HCT116 (cell line): ENCODE results near the gene TRMT2A. TPM values are rescaled to one million over a fixed set of nuclear protein-coding genes. Genes with fewer than 3 reads are reported as not detected.

Experiments
- ATAC-seq: fragments of 200-7000 bp; cut with Tn5 transposase; 2 replicates; pipeline ENCODE4 v1.9.1; 2020; ENCODE audit warnings: mild to moderate bottlenecking, moderate library complexity
- BruUV-seq: library from RNA; stranded (reverse); fragments of 400-500 nt; replicated peaks from 2 replicates; lab custom pipeline; 2021; lab: Mats Ljungman, UMichigan
- CTCF ChIA-PET: fragments of 300-600 bp; sonication (Branson Sonifier 250); formaldehyde crosslinking; loops from one replicate; lab custom pipeline; 2021; ENCODE audit warnings: antibody characterized with exemption; lab: Charles Lee
- POLR2A ChIA-PET: fragments of 300-600, 350-600 bp; sonication (Branson Sonifier 250); formaldehyde crosslinking; loops from one replicate; lab custom pipeline; 2021; ENCODE audit warnings: antibody characterized with exemption; lab: Charles Lee
- RAD21 ChIA-PET, 2 experiments: fragments of 300-600 bp; sonication (Branson Sonifier 250); formaldehyde crosslinking; loops; one replicate each; lab custom pipeline; 2023; ENCODE audit warnings: low total read pairs in 2 of 2; ENCODE audit not compliant: uncharacterized antibody in 2 of 2, unreplicated experiment in 2 of 2, low non-redundant PET in 1 of 2; lab: Charles Lee
- DNase-seq: peaks from one replicate; pipeline ENCODE4 v3.0.0-alpha.2; 2010; ENCODE audit warnings: low read depth, low spot score
- H2AFZ ChIP-seq: fragments of 200-600 bp; shearing (Covaris generic), sonication (generic); 2 replicates; pipeline ENCODE4 v1.6.1; 2017; ENCODE audit warnings: low read depth, mixed run types, mixed read lengths, antibody characterized with exemption, low read length; ENCODE audit not compliant: poor library complexity, severe bottlenecking
- H3K27ac ChIP-seq: 2 replicates; pipeline ENCODE4 v1.5.1; 2012; ENCODE audit warnings: low read depth, low read length
- H3K27me3 ChIP-seq: fragments of 200-600 bp; sonication (generic); 2 replicates; pipeline ENCODE4 v1.6.1; 2016; ENCODE audit warnings: mixed run types, low read length, mixed read lengths; ENCODE audit not compliant: insufficient read depth
- H3K36me3 ChIP-seq, 2 experiments: fragments of 200-500 bp in 1 of 2; fragments of 200-600 bp in 1 of 2; sonication (Bioruptor generic) in 1 of 2; sonication (generic) in 1 of 2; 2 replicates each; pipeline versions ENCODE4 v1.5.1 to v1.6.1; 2014 to 2016; ENCODE audit warnings: low read length in 2 of 2, inconsistent platforms in 1 of 2, mixed read lengths in 1 of 2, mixed run types in 1 of 2; ENCODE audit not compliant: insufficient read depth in 2 of 2, control insufficient read depth in 1 of 2
- H3K4me1 ChIP-seq, 2 experiments: fragments of 200-600 bp in 1 of 2; sonication (generic) in 1 of 2; 2 replicates each; pipeline versions ENCODE4 v1.5.1 to v1.6.1; 2012 to 2017; ENCODE audit warnings: low read length in 2 of 2, inconsistent platforms in 1 of 2, mild to moderate bottlenecking in 1 of 2, mixed read lengths in 1 of 2, mixed run types in 1 of 2, moderate library complexity in 1 of 2; ENCODE audit not compliant: insufficient read depth in 2 of 2, control insufficient read depth in 1 of 2
- H3K4me2 ChIP-seq: fragments of 200-600 bp; sonication (generic); 2 replicates; pipeline ENCODE4 v1.6.1; 2017; ENCODE audit warnings: mixed run types, low read length, mixed read lengths
- H3K4me3 ChIP-seq, 2 experiments: fragments of 200-600 bp in 1 of 2; sonication (generic) in 1 of 2; replicated peaks in 1 of 2; 2 replicates each; pipeline ENCODE4 v1.5.1; 2011 to 2016; ENCODE audit warnings: low read length in 2 of 2, control low read depth in 1 of 2, low read depth in 1 of 2, mild to moderate bottlenecking in 1 of 2, mixed read lengths in 1 of 2, mixed run types in 1 of 2
- H3K79me2 ChIP-seq: fragments of 200-600 bp; sonication (generic); 2 replicates; pipeline ENCODE4 v1.6.1; 2017; ENCODE audit warnings: mild to moderate bottlenecking, mixed run types, low read length, moderate library complexity, mixed read lengths; ENCODE audit not compliant: insufficient read depth
- H3K9ac ChIP-seq: fragments of 200-600 bp; sonication (generic); 2 replicates; pipeline ENCODE4 v1.6.1; 2016; ENCODE audit warnings: low read length, mixed read lengths
- H3K9me2 ChIP-seq: fragments of 200-600 bp; sonication (generic), shearing (Covaris generic); 2 replicates; pipeline ENCODE4 v1.6.1; 2017; ENCODE audit warnings: mixed run types, mild to moderate bottlenecking, moderate library complexity; ENCODE audit not compliant: insufficient read depth
- H3K9me3 ChIP-seq, 2 experiments: fragments of 200-500 bp in 1 of 2; fragments of 200-600 bp in 1 of 2; sonication (Bioruptor generic) in 1 of 2; sonication (generic) in 1 of 2; 2 replicates each; pipeline ENCODE4 v1.6.1; 2014 to 2017; ENCODE audit warnings: low read length in 2 of 2, mixed read lengths in 2 of 2, inconsistent platforms in 1 of 2, low read depth in 1 of 2, mild to moderate bottlenecking in 1 of 2, mixed run types in 1 of 2, moderate library complexity in 1 of 2; ENCODE audit not compliant: control insufficient read depth in 1 of 2, insufficient read depth in 1 of 2
- H4K20me1 ChIP-seq: fragments of 200-600 bp; sonication (generic), shearing (Covaris generic); 2 replicates; pipeline ENCODE4 v1.6.1; 2017; ENCODE audit warnings: mixed run types, mild to moderate bottlenecking, moderate library complexity; ENCODE audit not compliant: insufficient read depth
- CEBPB ChIP-seq: IDR thresholded peaks from 2 replicates; pipeline ENCODE4 v1.6.1; 2012; ENCODE audit warnings: low read depth
- ELF1 ChIP-seq: IDR thresholded peaks from 2 replicates; pipeline ENCODE4 v1.6.1; 2012; ENCODE audit warnings: low read depth, borderline replicate concordance
- EZH2 ChIP-seq: fragments of 200-600 bp; sonication (generic); IDR thresholded peaks from 2 replicates; pipeline ENCODE4 v1.6.1; 2017; ENCODE audit warnings: antibody characterized with exemption, mixed run types
- EZH2phosphoT487 ChIP-seq: fragments of 200-600 bp; IDR thresholded peaks from 2 replicates; pipeline ENCODE4 v1.6.1; 2018; ENCODE audit warnings: antibody characterized with exemption, borderline replicate concordance
- FOSL1 ChIP-seq: IDR thresholded peaks from 2 replicates; pipeline ENCODE4 v1.6.1; 2012; ENCODE audit warnings: low read depth
- JUND ChIP-seq: IDR thresholded peaks from 2 replicates; pipeline ENCODE4 v1.6.1; 2012
- POLR2A ChIP-seq: IDR thresholded peaks from 2 replicates; pipeline ENCODE4 v1.7.0; 2011; ENCODE audit warnings: borderline replicate concordance; ENCODE audit not compliant: insufficient read depth, insufficient read length; ENCODE audit errors: extremely low read depth
- POLR2AphosphoS5 ChIP-seq: IDR thresholded peaks from 2 replicates; pipeline ENCODE4 v1.6.1; 2011; ENCODE audit warnings: mild to moderate bottlenecking, low read depth, low read length, moderate library complexity
- SIN3A ChIP-seq: IDR thresholded peaks from 2 replicates; pipeline ENCODE4 v1.6.1; 2012; ENCODE audit warnings: low read depth
- SP1 ChIP-seq: IDR thresholded peaks from 2 replicates; pipeline ENCODE4 v1.6.1; 2012; ENCODE audit warnings: low read depth
- TCF7L2 ChIP-seq: IDR thresholded peaks from 2 replicates; pipeline ENCODE4 v1.7.0; 2011; ENCODE audit warnings: borderline replicate concordance, inconsistent platforms; ENCODE audit not compliant: insufficient read depth, insufficient read length; ENCODE audit errors: extremely low read depth
- ZFX ChIP-seq: fragments of 450-650 bp; IDR thresholded peaks from 2 replicates; pipeline ENCODE4 v1.6.1; 2017
- intact Hi-C: fragments of 100-400 bp; cut with micrococcal nuclease; formaldehyde crosslinking; loops from 2 replicates; pipeline ENCODE4 v1.10.0; 2022
- total RNA-seq: library from RNA; stranded (reverse); gene quantifications from one replicate; pipeline ENCODE4 v1.2.1, GENCODE V29; 2021; ENCODE audit not compliant: unreplicated experiment
- TF ChIP-seq, protein P1 (sequence below): IDR thresholded peaks from 2 replicates; pipeline ENCODE4 v1.6.1; 2012
- TF ChIP-seq, protein P2 (sequence below): IDR thresholded peaks from 2 replicates; pipeline ENCODE4 v1.6.1; 2012

The TRMT2A gene
- total RNA-seq, 1 experiment from 2014 or later: 67.3 TPM

DNA sequence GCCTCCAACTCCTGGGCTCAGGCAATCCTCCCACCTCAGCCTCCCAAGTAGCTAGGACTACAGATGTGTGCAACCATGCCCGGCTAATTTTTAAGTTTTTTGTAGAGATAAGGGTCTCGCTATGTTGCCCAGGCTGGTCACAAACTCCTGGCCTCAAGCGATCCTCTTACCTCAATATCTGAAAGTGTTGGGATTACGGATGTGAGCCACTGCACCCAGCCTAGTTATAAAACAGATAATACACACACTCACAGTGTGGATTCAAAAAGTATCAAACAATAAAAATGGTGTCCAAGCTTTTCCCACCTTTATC, 34.2 kb upstream of the TRMT2A start (continued):
- TF ChIP-seq, protein P1, sequence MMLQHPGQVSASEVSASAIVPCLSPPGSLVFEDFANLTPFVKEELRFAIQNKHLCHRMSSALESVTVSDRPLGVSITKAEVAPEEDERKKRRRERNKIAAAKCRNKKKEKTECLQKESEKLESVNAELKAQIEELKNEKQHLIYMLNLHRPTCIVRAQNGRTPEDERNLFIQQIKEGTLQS: no peak
- TF ChIP-seq TCF7L2 (no peak), POLR2AphosphoS5 (no peak), EZH2 (no peak), SP1 (no peak), ELF1 (no peak), SIN3A (no peak), FOSL1 (no peak), JUND (no peak), CEBPB (no peak), ZFX (no peak)
- TF ChIP-seq, protein P2, sequence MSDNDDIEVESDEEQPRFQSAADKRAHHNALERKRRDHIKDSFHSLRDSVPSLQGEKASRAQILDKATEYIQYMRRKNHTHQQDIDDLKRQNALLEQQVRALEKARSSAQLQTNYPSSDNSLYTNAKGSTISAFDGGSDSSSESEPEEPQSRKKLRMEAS: no peak

DNA sequence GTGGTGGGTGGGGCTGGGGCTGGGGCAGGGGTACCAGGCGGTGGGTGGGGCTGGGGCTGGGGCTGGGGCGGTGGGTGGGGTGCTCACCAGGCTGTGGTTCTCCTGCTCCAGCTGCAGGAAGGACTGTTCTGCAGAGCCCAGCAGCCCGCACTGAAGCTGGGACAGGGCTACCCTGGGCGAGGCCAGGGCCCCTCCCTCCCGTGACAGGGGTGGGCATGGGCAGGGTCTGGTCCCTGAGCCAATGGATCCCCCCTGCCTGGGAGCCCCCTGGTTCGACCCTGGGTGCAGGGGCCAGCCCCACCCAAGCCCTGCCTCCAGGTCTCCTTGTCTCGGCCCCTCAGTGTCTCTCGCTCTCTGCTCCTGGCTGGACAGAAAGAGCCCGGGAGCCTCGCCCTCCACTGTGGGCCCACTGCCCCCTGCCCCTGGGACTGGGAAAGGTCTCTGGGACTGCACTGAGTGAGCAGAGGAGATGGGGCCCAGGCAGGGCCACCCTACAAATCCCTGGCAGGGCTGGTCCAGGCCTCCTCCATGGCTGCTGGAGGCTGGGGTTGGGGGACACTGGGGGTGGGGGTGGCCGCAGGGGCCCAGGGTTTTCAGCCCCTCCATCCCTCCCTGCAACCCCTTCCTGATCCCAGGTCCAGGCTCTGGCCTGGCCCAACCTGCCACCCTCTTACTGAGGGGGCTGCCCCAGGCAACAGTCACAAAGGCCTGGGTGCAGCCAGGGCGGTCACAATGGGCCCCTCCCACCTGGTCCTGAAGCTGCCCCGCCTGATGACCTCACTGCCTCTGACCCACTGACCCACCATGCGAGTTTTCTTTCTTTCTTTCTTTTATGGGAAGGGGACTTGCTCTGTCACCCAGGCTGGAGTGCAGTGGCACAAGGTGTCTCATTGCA, 33.6 kb upstream of the TRMT2A start, which contains the start of gene CCDC188:
Gene CCDC188, minus strand, starts transcription at position 675 of the 895 bp plus-strand sequence. Its CDS starts 69 bp downstream, at position 606.
- ChIA-PET POLR2A (interaction anchor here (0.6 kb wide), 1 partner anchor 188 kb away, joined by 4 read pairs; no protein-coding TSS in a partner anchor), CTCF (no interaction called here), RAD21 (no interaction called here)
- H3K4me3 ChIP-seq: no peak within 1 kb of the TSS
- H3K9me2 ChIP-seq: no peaks in the 10 kb centered on the region
- no peaks in the 10 kb centered on the region for H3K4me1 ChIP-seq
- H3K9ac ChIP-seq: no peak within 1 kb of the TSS
- no TSS peak for BruUV-seq
- DNase-seq: no peak
- intact Hi-C loops: no loop called here
- no peaks in the 10 kb centered on the region for H3K27me3 ChIP-seq
- H3K79me2 ChIP-seq: no peaks in the 10 kb centered on the region
- H3K27ac ChIP-seq: no peak within 1 kb of the TSS
- no peak within 1 kb of the TSS for H2AFZ ChIP-seq
- no peak for TF ChIP-seq TCF7L2
- no peak for TF ChIP-seq POLR2A
- TF ChIP-seq EZH2phosphoT487: no peak
- no peak for TF ChIP-seq FOSL1
- TF ChIP-seq SIN3A: no peak
- no peaks in the 10 kb centered on the region for H3K9me3 ChIP-seq
- no peaks in the 10 kb centered on the region for H4K20me1 ChIP-seq
- no peaks in the 10 kb centered on the region for H3K36me3 ChIP-seq
- no peak within 1 kb of the TSS for H3K4me2 ChIP-seq
- ATAC-seq: no peak
